ENCODE data around the gene ROPN1L.

ROPN1L gene

GRCh38 chr5:10461041-10461440 is 19.4 kb downstream of the ROPN1L start:
- TF ChIP-seq, protein P1, sequence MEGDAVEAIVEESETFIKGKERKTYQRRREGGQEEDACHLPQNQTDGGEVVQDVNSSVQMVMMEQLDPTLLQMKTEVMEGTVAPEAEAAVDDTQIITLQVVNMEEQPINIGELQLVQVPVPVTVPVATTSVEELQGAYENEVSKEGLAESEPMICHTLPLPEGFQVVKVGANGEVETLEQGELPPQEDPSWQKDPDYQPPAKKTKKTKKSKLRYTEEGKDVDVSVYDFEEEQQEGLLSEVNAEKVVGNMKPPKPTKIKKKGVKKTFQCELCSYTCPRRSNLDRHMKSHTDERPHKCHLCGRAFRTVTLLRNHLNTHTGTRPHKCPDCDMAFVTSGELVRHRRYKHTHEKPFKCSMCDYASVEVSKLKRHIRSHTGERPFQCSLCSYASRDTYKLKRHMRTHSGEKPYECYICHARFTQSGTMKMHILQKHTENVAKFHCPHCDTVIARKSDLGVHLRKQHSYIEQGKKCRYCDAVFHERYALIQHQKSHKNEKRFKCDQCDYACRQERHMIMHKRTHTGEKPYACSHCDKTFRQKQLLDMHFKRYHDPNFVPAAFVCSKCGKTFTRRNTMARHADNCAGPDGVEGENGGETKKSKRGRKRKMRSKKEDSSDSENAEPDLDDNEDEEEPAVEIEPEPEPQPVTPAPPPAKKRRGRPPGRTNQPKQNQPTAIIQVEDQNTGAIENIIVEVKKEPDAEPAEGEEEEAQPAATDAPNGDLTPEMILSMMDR (IDR thresholded peaks at IDR 0.05) = no peak

GRCh38 chr5:10461904-10462555 is 20.4 kb downstream of the ROPN1L start:
- TF ChIP-seq, protein P1 (IDR thresholded peaks at IDR 0.05) = no peak

DNA sequence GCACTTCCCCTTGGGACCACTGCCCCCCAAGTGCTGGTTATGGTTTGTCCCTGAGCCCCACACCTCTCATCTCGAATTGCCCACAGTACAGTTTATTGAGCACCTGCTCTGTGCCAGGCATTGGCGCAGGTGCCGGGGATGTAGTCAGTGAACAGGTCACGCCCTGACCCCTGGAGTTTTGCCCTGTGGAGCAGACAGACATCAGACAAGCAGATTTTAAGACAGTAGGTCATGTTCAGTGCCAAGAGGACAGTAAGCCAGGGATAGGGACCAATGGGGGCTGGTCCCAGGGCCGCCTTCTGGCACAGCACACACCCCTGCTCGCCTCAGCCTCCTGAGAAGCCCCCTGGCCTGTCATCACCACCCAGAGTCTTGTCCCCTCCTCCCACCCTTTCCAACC is 21.9 kb downstream of the ROPN1L start:
- TF ChIP-seq, protein P1 (IDR thresholded peaks at IDR 0.05) = no peak

DNA sequence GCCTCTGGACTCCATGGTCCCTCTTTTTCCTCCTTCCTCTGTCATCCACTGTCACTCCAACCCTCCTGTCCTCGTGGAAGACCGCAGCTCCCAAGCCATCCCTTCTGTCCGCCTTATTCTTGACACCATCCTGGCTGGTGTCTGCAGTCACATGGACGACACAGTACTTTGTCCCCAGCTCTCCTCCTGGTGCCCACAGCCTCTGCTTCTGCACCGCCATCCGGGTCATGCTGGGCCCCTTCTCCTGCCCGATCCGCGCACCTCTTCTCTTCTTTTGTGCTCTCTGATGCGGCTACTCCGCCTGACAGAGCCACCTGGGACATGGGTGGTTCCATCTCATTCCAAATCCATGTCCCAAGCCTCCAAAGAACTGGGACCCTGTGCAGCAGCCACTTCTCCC is 22.5 kb downstream of the ROPN1L start:
- TF ChIP-seq, protein P1 (IDR thresholded peaks at IDR 0.05) = no peak

DNA sequence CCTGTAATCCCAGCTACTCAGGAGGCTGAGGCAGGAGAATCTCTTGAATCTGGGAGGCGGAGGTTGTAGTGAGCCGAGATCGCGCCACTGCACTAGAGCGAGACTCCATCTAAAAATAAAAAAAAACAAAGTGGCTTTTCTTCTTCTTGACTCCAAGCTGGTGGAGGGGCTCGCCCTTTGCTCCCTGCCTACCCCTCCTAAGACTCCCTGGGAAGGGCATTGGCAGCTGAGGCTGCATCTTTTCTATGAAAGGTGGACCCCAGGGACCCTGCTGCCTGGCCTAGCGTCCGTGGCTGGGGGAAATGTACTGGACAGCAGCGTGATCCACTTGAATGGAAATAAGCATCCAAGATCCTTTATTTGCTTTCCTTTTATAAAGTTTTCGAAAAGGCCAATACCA is 24.0 kb downstream of the ROPN1L start:
- TF ChIP-seq, protein P1 (IDR thresholded peaks at IDR 0.05) = no peak

DNA sequence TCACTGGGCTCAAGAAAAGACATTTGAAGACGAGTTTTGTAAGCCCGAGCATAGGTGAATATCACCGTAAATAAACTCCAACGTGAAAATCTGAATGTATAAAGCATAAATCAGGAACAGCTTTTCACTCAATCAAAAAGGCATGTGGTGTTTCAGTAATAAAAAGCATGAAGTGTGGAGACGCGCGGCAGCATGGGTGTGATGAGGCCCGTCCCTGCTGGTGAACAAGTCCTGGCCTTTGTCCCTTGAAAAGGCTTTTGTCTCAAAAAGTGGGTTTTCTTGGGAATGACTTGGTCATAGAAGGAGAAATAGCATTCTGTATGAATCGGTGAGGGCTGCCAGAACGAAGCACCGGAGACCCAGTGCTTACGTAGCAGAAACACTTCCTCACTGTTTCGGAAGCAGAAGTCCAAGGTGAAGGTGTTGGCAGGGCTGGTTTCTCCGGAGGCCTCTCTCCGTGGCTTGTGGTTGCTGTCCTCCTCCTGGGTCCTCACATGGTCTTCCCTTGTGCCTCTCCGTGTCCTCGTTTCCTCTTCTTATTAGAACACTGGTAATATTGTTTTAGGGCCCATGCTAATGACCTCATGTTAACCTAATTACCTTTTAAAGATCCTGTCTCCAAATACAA is 24.9 kb downstream of the ROPN1L start:
- TF ChIP-seq, protein P1 (IDR thresholded peaks at IDR 0.05) = no peak

DNA sequence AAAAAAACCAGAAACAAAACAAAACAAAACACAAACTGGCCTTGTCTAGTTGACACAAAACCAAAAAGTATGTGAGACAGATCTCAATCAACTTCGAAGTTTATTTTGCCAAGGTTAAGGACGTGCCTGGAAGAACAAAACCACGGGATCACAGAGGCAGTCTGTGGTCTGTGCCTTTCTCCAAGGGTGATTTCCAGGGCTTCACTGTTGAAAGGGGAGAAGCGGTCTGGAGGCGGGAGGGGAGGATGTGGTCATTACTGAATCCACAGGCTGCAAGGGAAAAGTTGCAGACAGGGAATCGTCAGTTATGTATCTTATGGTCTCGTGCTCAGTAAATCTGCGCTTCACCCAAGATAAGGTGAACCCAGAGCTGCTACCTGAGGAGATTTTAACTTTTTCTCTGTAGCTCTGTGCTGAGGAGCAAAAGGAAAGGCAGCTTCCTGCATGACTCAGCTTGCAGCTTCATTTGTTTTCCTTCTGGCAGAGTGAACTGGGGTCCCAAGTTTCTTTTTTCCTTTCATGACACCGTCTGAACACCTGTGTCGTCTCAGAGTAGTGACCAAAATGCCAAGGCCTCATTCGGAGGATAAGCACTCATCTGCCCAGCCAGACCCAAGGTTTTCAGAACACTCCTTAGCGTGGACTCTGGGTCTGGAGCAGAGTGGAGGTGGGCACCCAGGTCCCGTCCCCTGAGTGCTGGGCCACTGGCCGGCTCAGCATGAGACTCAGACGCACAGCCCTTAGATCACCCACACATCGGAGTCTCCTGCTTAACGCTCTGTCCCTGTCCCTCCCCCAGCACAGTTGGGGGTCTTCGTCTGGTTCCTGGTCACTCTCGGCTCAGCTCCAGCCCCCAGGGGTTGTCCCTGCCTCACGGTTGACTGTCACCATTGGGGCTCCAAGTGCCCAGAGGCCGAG is 25.9 kb downstream of the ROPN1L start:
- TF ChIP-seq, protein P1 (IDR thresholded peaks at IDR 0.05) = no peak

Data from LNCAP (cell line).